Activated CD8-positive, alpha-beta T cell treated with anti-CD3 and anti-CD28 coated beads for 36 hours (primary cell): ENCODE data around the gene NEURL1. TPM values are rescaled to one million over a fixed set of nuclear protein-coding genes. Genes with fewer than 3 reads are reported as not detected.

ENCODE experiments used
- ATAC-seq: fragments of 200-7000 bp; cut with Tn5 transposase; one replicate; pipeline ENCODE4 v1.10.0; 2021; ENCODE audit warnings: mild to moderate bottlenecking, moderate library complexity
- CTCF ChIA-PET: fragments of 350-600 bp; sonication (Branson Sonifier 250); formaldehyde crosslinking; loops from one replicate; lab custom pipeline; 2021; ENCODE audit warnings: antibody characterized with exemption; lab: Charles Lee
- POLR2A ChIA-PET: fragments of 350-600 bp; sonication (Branson Sonifier 250); formaldehyde crosslinking; loops from one replicate; lab custom pipeline; 2021; ENCODE audit warnings: antibody characterized with exemption; lab: Charles Lee
- DNase-seq: peaks from one replicate; pipeline ENCODE4 v3.0.0-alpha.2; 2020
- H3K27ac Mint-ChIP-seq: one replicate; pipeline ENCODE4 v1.8.0; 2021; ENCODE audit warnings: mild to moderate bottlenecking, mixed read lengths
- H3K27me3 Mint-ChIP-seq: one replicate; pipeline ENCODE4 v1.8.0; 2021; ENCODE audit warnings: mixed read lengths
- H3K36me3 Mint-ChIP-seq: one replicate; pipeline ENCODE4 v1.8.0; 2021; ENCODE audit warnings: low read depth, mixed read lengths
- H3K4me1 Mint-ChIP-seq: one replicate; pipeline ENCODE4 v1.8.0; 2021; ENCODE audit warnings: low read depth, mixed read lengths
- H3K4me3 Mint-ChIP-seq: one replicate; pipeline ENCODE4 v1.8.0; 2021; ENCODE audit warnings: mild to moderate bottlenecking, moderate library complexity, mixed read lengths
- H3K9me3 Mint-ChIP-seq: one replicate; pipeline ENCODE4 v1.8.0; 2021; ENCODE audit warnings: mixed read lengths
- CTCF ChIP-seq: fragments of 200-600 bp; IDR thresholded peaks from one replicate; pipeline ENCODE4 v1.8.0; 2022; ENCODE audit warnings: antibody characterized with exemption, mild to moderate bottlenecking
- intact Hi-C: fragments of 100-400 bp; cut with micrococcal nuclease; formaldehyde crosslinking; loops from one replicate; pipeline ENCODE4 v1.10.0; 2022
- total RNA-seq, 2 experiments: library from RNA; stranded (reverse); gene quantifications; one replicate each; pipeline ENCODE4 v1.2.3, GENCODE V29; 2021

NEURL1 gene
- total RNA-seq, 2 experiments from 2014 or later = 1.7 to 1.9 TPM

- Mint-ChIP-seq H3K4me1 (peaks cover 15% of the 10 kb centered on the region), H3K27ac (peak overlapping the region; percentile 55), H3K4me3 (no peak overlapping the region), H3K9me3 (no peaks in the 10 kb centered on the region), H3K36me3 (no peaks in the 10 kb centered on the region), H3K27me3 (peaks cover 21% of the 10 kb centered on the region)
- no peak for TF ChIP-seq CTCF
- intact Hi-C loops = no loop called here
- ChIA-PET POLR2A (interaction anchor here (1.4 to 1.5 kb wide), 2 partner anchors 12 to 35 kb away, joined by 3 to 4 read pairs; no protein-coding TSS in a partner anchor), CTCF (interaction anchor here (0.7 to 1.7 kb wide), 5 partner anchors 10 to 61 kb away, joined by 3 to 7 read pairs (median 4); no protein-coding TSS in a partner anchor)
- ATAC-seq (no peak), DNase-seq (no peak)
Measured at GRCh38 chr10:103552856-103553742, 59.6 kb downstream of the NEURL1 start.

- intact Hi-C loops = no loop called here
- no peak for TF ChIP-seq CTCF
- ChIA-PET POLR2A (interaction anchor here (1.4 kb wide), 1 partner anchor 36 kb away, joined by 3 read pairs; no protein-coding TSS in a partner anchor), CTCF (interaction anchor here (0.7 to 1.9 kb wide), 4 partner anchors 10 to 31 kb away, joined by 3 to 11 read pairs (median 5); no protein-coding TSS in a partner anchor)
- Mint-ChIP-seq H3K36me3 (no peaks in the 10 kb centered on the region), H3K4me1 (peaks cover 18% of the 10 kb centered on the region), H3K27ac (peak overlapping the region; percentile 55), H3K27me3 (peaks cover 26% of the 10 kb centered on the region), H3K4me3 (peak overlapping the region; percentile 60), H3K9me3 (no peaks in the 10 kb centered on the region)
- ATAC-seq = peak; percentile 84
- DNase-seq = peak; percentile 86
Measured at GRCh38 chr10:103553743-103554487, 60.4 kb downstream of the NEURL1 start.

- Mint-ChIP-seq H3K9me3 (no peaks in the 10 kb centered on the region), H3K4me3 (peak overlapping the region; percentile 60), H3K27me3 (peaks cover 30% of the 10 kb centered on the region), H3K4me1 (peaks cover 18% of the 10 kb centered on the region), H3K36me3 (no peaks in the 10 kb centered on the region), H3K27ac (no peak overlapping the region)
- ChIA-PET POLR2A (no interaction called here), CTCF (interaction anchor here (0.8 to 1.9 kb wide), 4 partner anchors 10 to 132 kb away, joined by 3 to 11 read pairs (median 3); no protein-coding TSS in a partner anchor)
- no peak for TF ChIP-seq CTCF
- ATAC-seq (peak; percentile 46), DNase-seq (peak; percentile 43)
- intact Hi-C loops = no loop called here
Measured at GRCh38 chr10:103554488-103555324, 61.2 kb downstream of the NEURL1 start.

GRCh38 chr10:103555325-103555649 is 61.8 kb downstream of the NEURL1 start:
- no peak for TF ChIP-seq CTCF
- ATAC-seq = no peak
- Mint-ChIP-seq H3K36me3 (no peaks in the 10 kb centered on the region), H3K9me3 (no peaks in the 10 kb centered on the region), H3K4me3 (peak overlapping the region; percentile 40), H3K27me3 (peaks cover 35% of the 10 kb centered on the region), H3K4me1 (peaks cover 18% of the 10 kb centered on the region), H3K27ac (no peak overlapping the region)
- ChIA-PET CTCF (interaction anchor here (0.8 to 1.9 kb wide), 3 partner anchors 9 to 131 kb away, joined by 3 to 11 read pairs (median 3); no protein-coding TSS in a partner anchor), POLR2A (no interaction called here)
- intact Hi-C loops = no loop called here
- no peak for DNase-seq
